Right lobe of liver (tissue), 6 donors: ENCODE data around the gene P2RY4. TPM values are rescaled to one million over a fixed set of nuclear protein-coding genes. Genes with fewer than 3 reads are reported as not detected.
A peak's percentile ranks its signal among the peaks of the same experiment; 100 is the strongest.

Experiments used
- ATAC-seq, 4 donors: fragments of 200-7000 bp; cut with Tn5 transposase; one replicate each; pipeline ENCODE4 v1.9.1; 2020; ENCODE audit warnings: mild to moderate bottlenecking in 4 of 4, moderate library complexity in 4 of 4
- DNase-seq, 3 donors: peaks; one replicate each; pipeline ENCODE4 v3.0.0-alpha.2; 2020
- H3K27ac ChIP-seq, 3 donors: fragments of 200-600 bp; one replicate each; pipeline ENCODE4 v1.8.0; 2022
- H3K27me3 ChIP-seq, 2 donors: fragments of 200-600 bp; one replicate each; pipeline ENCODE4 v1.8.0; 2022
- H3K36me3 ChIP-seq, 4 donors: fragments of 200-600 bp; sonication (generic) in 1 of 4; one replicate each; pipeline versions ENCODE4 v1.5.1 to v1.8.0; 2017 to 2022; ENCODE audit warnings: control low read depth in 1 of 4
- H3K4me1 ChIP-seq, 4 donors: fragments of 200-600 bp; sonication (generic) in 1 of 4; one replicate each; pipeline versions ENCODE4 v1.5.1 to v1.8.0; 2017 to 2022; ENCODE audit warnings: control low read depth in 1 of 4
- H3K4me3 ChIP-seq, 3 donors: fragments of 200-600 bp; one replicate each; pipeline ENCODE4 v1.8.0; 2022
- H3K9me3 ChIP-seq, 4 donors: fragments of 200-600 bp; sonication (generic) in 1 of 4; one replicate each; pipeline versions ENCODE4 v1.5.1 to v1.8.0; 2017 to 2022; ENCODE audit warnings: control low read depth in 1 of 4
- POLR2A ChIP-seq: fragments of 450-650 bp; IDR thresholded peaks from one replicate; pipeline ENCODE4 v1.6.1; 2017; ENCODE audit warnings: antibody characterized with exemption, mild to moderate bottlenecking
- WGBS: methylation state at CpG from one replicate; pipeline ENCODE4 v1.1.6; 2018; ENCODE audit warnings: low coverage, low lambda C conversion rate; ENCODE audit not compliant: insufficient coverage; ENCODE audit errors: missing lambda C conversion rate; 5-methylcytosine and 5-hydroxymethylcytosine counted together
- intact Hi-C, 2 donors: fragments of 100-400 bp; cut with DNase I; formaldehyde crosslinking; loops; one replicate each; pipeline versions ENCODE4 v1.11.2 to v1.14.1; 2022
- total RNA-seq, 6 experiments: library from RNA; depleted of rRNA in 2 of 6; stranded (reverse); fragments of >200 nt in 2 of 6; fragmentation: NEBNext Ultra II Directional in 3 of 6; extraction: Animal tissue kit (Norgen Biotek cat#: 25700) in 3 of 6; gene quantifications; one replicate each; pipeline versions ENCODE4 v1.1.0 to v1.2.4, GENCODE V29; 2016 to 2023
- TF ChIP-seq, protein P1 (sequence below), 4 donors: fragments of 200-600 bp in 3 of 4; fragments of 450-650 bp in 1 of 4; IDR thresholded peaks; one replicate each; pipeline versions ENCODE4 v1.5.1 to v1.8.0; 2016 to 2022; ENCODE audit warnings: antibody characterized with exemption in 4 of 4, mild to moderate bottlenecking in 2 of 4
- donor health status: DM: no; HTN: yes; CAD: no.
- donor health status: DM: no; HTN: no; CAD: no.
- donor health status: DM: no; HTN: no; CAD: no.
- donor health status: DM: no; HTN: yes; CAD: no.
- donor health status: DM: no; HTN: yes; CAD: no.

The P2RY4 gene
- total RNA-seq, 6 experiments from 2014 or later: 0.18 to 1.4 (median 0.26) TPM

DNA sequence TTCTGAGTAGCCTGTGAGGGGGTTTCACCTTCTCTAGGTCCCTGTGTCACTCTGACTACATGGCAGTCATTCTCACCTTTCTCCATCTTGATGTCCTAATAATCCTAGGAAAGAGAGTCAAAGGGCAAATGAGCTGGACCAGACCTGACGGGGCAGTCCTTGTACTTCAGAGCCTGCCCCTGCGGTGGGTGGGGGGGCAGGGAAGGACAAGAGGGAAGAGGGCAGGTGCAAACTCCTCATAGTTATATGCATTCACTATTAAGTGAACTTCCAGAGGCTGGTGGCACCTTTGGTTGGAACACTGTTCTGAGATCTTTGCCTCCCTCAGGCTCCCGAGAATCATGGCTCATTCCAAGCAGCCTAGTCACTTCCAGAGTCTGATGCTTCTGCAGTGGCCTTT, 25.6 kb downstream of the P2RY4 start, which contains the start of gene AWAT1:
Gene AWAT1, plus strand, starts transcription at position 301 of the 400 bp plus-strand sequence. Its CDS starts 41 bp downstream, at position 342.
- Histone ChIP-seq H3K9me3 (no peaks in the 10 kb centered on the region), H3K27ac (no peak within 1 kb of the TSS), H3K36me3 (no peaks in the 10 kb centered on the region), H3K4me3 (no peak within 1 kb of the TSS), H3K27me3 (no peaks in the 10 kb centered on the region), H3K4me1 (no peaks in the 10 kb centered on the region)
- TF ChIP-seq, protein P1, sequence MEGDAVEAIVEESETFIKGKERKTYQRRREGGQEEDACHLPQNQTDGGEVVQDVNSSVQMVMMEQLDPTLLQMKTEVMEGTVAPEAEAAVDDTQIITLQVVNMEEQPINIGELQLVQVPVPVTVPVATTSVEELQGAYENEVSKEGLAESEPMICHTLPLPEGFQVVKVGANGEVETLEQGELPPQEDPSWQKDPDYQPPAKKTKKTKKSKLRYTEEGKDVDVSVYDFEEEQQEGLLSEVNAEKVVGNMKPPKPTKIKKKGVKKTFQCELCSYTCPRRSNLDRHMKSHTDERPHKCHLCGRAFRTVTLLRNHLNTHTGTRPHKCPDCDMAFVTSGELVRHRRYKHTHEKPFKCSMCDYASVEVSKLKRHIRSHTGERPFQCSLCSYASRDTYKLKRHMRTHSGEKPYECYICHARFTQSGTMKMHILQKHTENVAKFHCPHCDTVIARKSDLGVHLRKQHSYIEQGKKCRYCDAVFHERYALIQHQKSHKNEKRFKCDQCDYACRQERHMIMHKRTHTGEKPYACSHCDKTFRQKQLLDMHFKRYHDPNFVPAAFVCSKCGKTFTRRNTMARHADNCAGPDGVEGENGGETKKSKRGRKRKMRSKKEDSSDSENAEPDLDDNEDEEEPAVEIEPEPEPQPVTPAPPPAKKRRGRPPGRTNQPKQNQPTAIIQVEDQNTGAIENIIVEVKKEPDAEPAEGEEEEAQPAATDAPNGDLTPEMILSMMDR (IDR thresholded peaks at IDR 0.05): no peak
- TF ChIP-seq POLR2A: no peak
- DNase-seq (no peak), ATAC-seq (no peak)
- 44% methylated on average over 2 of the region's 3 CpGs for WGBS
- intact Hi-C loops: no loop called here

DNA sequence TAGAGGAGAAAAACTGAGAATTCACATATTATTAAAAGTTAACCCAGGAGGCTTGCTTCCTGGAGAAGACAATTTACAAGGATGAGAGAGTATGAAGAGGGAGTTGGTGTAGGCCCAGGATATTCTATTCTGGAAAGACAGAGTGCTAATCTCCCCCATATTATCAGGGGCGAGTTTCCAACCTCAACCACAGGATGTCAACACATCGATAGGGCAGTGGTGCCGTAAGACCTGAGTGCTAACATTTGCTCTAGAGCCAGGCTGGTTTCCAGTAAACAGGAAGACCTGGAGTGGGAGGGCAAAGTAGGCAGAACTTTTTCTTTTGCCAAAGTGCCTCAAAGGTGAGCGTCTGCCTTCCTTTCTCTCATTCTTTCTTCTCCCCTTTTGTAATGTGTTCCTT, 28.3 kb downstream of the P2RY4 start:
- ATAC-seq (peak in 3 of 4 donors; percentile 65 to 91 (median 80)), DNase-seq (no peak)
- no peak overlapping the region for H3K4me3 ChIP-seq
- intact Hi-C loops: no loop called here
- no peaks in the 10 kb centered on the region for H3K36me3 ChIP-seq
- TF ChIP-seq POLR2A: no peak
- TF ChIP-seq, protein P1 (IDR thresholded peaks at IDR 0.05): no peak
- WGBS: 21% methylated on average over 3 of the region's 4 CpGs
- H3K27me3 ChIP-seq: no peaks in the 10 kb centered on the region
- H3K4me1 ChIP-seq: no peaks in the 10 kb centered on the region
- no peak overlapping the region for H3K27ac ChIP-seq
- H3K9me3 ChIP-seq: no peaks in the 10 kb centered on the region

- Histone ChIP-seq H3K27me3 (no peaks in the 10 kb centered on the region), H3K4me1 (no peaks in the 10 kb centered on the region), H3K27ac (no peak overlapping the region), H3K9me3 (no peaks in the 10 kb centered on the region), H3K36me3 (no peaks in the 10 kb centered on the region), H3K4me3 (no peak overlapping the region)
- intact Hi-C loops: no loop called here
- DNase-seq: no peak
- TF ChIP-seq POLR2A: no peak
- TF ChIP-seq, protein P1 (IDR thresholded peaks at IDR 0.05): no peak
- 52% methylated on average over 2 of the region's 2 CpGs for WGBS
- no peak for ATAC-seq
Observed at GRCh38 chrX:70226687-70227086, 33.3 kb downstream of the P2RY4 start.

DNA sequence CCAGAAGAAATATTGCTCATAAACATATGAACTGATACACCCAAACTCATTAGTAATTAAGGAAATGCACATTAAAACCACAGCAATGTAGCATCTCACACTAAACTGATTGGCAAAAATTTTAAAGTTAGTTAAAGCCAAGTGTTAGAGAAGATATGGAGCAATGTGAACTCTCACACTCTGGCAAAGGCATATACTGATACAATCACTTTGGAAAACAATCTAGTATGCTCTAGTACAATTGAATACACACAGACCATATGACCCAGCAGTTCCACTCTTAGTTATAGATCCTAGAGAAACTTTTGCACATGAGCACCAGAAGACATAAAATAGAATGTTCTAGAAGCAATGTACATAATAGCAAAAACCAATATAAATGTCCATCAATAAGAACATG, 34.0 kb downstream of the P2RY4 start:
- Histone ChIP-seq H3K4me1 (no peaks in the 10 kb centered on the region), H3K9me3 (no peaks in the 10 kb centered on the region), H3K36me3 (no peaks in the 10 kb centered on the region), H3K27ac (no peak overlapping the region), H3K27me3 (no peaks in the 10 kb centered on the region), H3K4me3 (no peak overlapping the region)
- no peak for DNase-seq
- intact Hi-C loops: no loop called here
- peak in 3 of 4 donors; percentile 30 to 87 (median 58) for ATAC-seq
- TF ChIP-seq, protein P1 (IDR thresholded peaks at IDR 0.05): no peak
- no peak for TF ChIP-seq POLR2A
